ENCODE results near the gene CDKAL1.
"Not testable (repeated sequence)": the region's sequence is repeated elsewhere in the genome, so short reads cannot be mapped to it uniquely, and the experiment has no call there.

Gene CDKAL1

DNA sequence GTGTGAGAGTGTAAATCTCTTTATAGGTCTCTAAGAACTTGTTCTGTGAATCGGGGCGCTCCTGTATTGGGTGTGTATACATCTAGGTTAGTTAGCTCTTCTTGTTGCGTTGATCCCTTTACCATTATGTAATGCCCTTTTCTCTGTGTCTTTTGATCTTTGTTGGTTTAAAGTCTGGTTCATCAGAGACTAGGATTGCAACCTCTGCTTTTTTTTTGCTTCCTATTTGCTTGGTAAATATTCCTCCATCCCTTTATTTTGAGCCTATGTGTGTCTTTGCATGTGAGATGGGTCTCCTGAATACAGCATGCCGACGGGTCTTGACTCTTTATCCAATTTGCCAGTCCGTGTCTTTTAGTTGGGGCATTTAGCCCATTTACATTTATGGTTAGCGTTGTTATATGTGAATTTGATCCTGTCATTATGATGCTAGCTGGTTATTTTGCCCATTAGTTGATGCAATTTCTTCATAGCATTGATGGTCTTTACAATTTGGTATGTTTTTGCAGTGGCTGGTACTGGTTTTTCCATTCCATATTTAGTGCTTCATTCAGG lies 60.1 kb downstream of the CDKAL1 start:
- DNase-seq (ENCODE audit: low spot score) = not testable (repeated sequence)

DNA sequence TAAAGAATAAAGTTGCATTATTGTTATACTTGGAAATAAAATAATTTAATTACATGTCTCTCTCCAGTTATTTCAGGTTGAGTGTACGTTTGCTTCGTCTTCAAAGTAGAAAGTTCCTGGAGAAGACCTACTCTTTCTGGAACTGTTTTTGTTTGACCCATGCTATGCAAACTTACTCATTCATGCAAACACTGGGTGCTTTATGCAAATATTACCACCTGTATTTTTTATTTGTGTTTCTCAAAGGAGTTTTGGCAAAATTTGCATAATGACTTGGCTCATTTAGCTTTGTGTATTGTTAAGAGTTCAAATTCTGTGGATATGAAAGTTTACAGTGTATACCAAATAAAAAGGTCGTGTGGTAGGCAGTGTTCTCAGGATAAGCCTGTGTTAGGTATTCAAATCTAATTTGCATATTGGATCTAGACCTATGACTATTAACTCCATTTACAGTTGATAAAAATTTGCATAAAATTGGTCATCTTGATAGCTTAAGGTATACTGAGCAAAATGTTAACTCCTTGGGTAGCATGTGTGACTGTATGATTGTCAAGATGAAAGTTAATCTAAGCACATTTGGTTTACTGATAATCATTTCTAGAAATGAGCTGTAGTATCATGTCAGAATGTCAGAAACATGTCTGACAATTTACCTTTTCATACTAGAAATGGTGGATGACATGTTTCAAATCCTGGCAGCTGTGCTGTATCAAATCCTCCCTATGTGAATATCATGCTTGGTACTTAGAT lies 65.2 kb downstream of the CDKAL1 start:
- DNase-seq (ENCODE audit: low spot score) = peak; percentile 74

DNA sequence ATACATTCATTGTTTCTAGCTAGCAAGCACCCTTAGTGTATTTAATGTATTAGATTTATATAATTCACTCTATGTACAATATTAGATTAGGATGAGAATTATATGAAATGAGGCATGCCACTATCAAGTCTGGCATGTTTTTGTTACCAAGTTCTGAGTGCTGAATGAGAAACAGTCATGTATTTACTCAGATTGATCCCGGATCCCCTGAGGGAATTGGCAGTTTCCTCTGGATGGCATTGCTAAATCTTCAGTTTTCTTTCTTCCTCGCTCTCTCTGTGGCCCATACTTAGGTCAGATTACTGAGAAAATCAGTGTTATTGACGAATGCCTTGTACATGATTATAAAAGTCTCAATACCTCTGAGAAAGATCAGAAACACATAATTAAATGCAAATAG lies 66.6 kb downstream of the CDKAL1 start:
- no peak for DNase-seq (ENCODE audit: low spot score)

DNA sequence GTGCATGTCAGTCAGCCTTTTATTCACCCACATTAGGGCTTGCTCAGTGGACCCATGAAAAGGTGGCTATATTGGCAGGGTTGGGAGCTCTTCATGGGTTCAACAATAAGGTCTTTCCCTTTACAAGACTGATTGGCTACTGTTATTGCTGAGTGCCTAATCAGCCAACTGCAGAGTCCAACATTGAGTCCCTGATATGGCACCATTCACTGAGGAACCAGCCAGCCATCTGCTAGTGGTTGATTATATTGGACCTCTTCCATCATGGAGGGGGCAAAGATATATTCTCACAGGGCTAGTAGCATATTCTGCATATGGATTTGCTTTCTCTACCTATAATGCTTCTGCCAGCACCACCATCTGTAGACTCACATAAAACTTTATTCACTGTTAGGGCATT lies 69.9 kb downstream of the CDKAL1 start:
- DNase-seq (ENCODE audit: low spot score) = no peak

DNA sequence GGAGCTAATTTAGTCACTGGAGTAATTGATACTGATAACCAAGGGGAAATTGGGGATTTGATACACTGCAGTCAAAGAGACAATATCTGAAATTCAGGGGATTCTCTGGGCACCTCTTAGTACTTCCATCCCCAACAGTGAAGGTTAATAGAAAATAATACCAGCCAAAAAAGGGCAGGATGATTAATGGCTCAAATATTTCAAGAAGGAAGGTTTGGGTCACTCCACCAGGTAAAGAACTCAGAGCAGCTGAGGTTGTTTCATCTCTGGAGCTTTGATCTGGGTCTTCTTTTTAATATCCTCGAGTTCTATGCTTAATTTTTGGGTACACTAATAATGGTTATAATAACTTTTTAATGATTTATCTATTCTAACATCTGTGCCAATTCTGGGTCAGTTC lies 70.8 kb downstream of the CDKAL1 start:
- DNase-seq (ENCODE audit: low spot score) = no peak

DNA sequence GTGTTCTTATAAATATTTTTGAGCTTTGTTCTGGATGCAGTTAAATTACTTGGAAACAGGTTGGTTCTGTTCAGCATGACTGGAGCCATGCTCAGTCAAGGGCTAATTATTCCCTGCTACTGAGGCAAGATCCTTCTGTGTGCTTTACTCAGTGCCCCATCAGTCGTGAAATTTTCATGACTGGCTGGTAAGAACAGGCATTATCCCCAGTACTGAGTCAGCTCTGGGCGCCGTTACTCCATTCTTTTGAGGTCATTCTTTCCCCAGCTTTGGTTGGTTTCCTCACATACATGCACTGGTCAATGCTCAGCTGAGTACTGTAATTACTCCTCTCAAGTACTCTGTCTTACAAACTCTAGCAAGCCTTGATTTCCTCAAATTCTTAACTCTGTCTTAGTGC lies 71.3 kb downstream of the CDKAL1 start:
- no peak for DNase-seq (ENCODE audit: low spot score)

DNA sequence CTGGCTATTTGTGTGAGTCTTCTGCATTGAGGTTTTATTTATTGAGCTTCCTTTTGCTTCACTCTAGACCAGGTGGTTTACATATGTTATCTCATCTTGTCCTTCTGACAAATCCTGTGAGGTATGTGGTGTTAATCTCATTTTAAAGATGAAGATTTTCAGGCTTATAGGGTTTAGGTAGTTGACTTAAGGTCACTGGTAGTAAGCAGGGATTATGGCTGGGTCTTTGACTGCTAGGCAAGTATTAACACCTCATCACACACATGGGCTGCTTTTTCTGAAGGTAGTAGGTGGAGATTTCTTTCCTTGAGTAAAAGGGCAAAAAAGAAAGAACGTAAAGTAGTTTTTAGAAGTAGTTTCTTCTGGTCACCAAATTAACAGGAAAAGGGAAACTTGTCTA lies 72.6 kb downstream of the CDKAL1 start:
- DNase-seq (ENCODE audit: low spot score) = no peak

DNA sequence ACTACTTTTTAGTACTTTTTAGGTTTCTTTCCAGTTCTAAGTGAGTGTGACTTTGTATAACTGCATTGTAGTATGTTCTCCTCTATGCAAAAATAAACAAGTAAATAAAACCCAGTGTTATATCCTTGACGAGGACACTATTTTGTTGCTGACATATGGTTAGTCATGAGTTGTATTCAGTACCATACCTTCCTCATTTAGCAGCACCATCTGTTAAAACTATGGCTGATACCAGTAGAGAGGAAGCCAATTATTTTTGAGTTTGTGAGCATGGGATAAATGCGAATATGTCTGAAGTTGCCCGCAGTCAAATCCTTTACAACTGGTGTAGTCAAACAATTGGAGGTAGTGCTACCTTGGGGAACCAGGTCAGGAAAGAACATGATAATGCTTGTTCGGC lies 74.1 kb downstream of the CDKAL1 start:
- no peak for DNase-seq (ENCODE audit: low spot score)

DNA sequence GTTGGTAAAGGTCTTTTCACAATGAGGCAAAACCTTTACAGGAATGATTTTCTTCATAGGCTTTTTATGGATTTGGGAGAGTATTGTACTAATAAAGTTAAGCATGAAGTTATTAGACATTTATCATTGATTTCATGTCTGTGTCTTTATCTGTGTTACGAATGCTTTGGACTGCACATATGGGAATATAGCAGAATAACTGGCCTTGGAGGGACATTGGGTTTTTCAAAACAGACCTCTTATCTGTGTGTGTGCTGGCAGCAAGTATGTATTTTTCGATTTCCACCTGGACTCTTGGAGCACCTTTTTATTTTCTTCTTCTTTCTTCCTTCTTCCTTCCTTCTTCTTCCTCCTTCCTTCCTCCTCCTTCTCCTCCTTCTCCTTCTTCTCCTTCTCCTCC lies 74.6 kb downstream of the CDKAL1 start:
- DNase-seq (ENCODE audit: low spot score) = no peak

DNA sequence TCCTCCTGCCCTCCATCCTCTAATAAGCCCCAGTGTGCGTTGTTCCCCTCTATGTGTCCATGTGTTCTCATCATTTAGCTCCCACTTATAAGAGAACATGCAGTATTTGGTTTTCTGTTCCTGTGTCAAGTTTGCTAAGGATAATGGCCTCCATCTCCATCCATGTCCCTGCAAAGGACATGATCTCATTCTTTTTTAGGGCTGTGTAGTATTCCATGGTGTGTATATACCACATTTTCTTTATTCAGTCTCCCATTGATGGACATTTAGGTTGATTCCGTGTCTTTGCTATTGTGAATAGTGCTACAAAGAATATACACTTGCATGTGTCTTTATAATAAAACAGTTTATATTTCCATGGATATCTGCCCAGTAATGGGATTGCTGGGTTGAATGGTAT lies 75.7 kb downstream of the CDKAL1 start:
- DNase-seq (ENCODE audit: low spot score) = not testable (repeated sequence)

DNA sequence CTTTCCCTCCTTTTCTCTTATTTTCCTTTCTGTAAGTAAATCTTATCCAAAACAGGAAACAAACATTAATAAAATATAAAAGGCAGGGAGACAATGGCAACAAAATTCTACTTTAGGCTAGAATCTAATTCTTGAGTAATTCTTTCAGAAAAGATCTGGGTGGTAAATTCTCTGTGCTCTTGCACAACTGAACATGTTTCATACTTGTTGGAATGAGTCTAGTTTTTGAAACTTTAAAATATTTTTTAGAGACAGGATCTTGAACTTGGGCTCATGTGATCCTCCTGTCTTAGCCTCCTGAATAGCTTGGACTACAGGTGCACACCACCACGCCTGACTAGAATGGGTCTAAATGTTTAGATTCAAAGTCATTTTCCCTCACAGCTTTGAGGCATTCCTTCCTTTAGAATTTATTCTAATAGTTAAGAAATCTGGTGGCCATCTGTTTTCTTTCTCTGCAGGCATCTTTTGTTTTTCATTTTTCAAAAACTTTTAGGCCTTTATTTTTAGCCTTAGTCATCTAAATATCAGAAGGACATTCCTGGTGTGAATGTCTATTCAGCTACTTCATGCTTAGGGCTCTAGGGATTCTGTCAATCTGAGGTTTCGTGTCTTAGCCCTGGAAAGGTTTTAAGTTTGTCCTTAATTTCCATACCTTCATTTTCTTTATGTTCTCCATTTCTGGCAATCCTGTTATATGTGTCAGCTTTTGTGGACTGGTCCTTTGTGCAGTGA lies 76.5 kb downstream of the CDKAL1 start:
- no peak for DNase-seq (ENCODE audit: low spot score)

DNA sequence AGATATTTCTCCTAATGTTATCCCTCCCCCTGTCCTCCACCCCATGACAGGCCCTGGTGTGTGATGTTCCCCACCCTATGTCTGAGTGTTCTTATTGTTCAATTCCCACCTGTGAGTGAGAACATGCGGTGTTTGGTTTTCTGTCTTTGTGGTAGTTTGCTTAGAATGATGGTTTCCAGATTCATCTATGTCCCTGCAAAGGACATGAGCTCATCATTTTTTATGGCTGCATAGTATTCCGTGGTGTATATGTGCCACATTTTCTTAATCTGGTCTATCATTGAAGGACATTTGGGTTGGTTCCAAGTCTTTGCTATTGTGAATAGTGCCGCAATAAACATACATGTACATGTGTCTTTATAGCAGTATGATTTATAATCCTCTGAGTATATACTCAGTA lies 83.3 kb downstream of the CDKAL1 start:
- not testable (repeated sequence) for DNase-seq (ENCODE audit: low spot score)

DNA sequence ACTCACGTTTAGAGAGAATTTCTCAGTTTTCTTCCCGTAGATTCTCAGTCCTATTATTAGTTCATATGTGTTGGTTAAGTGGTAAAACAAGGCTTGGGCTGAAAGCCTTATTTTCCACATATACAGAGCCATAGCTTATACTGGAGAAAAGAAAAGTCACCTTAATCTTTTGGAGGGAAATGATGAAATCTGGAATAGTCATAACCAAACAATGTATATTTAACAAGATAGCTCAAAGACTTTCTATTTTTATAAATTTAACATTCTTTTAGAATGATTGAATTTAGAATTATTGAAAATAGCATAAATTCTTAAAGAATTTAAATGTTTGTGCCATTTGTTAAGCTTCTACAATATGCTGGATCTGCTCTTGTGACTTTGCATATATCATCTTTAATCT lies 85.8 kb downstream of the CDKAL1 start:
- DNase-seq (ENCODE audit: low spot score) = no peak

DNA sequence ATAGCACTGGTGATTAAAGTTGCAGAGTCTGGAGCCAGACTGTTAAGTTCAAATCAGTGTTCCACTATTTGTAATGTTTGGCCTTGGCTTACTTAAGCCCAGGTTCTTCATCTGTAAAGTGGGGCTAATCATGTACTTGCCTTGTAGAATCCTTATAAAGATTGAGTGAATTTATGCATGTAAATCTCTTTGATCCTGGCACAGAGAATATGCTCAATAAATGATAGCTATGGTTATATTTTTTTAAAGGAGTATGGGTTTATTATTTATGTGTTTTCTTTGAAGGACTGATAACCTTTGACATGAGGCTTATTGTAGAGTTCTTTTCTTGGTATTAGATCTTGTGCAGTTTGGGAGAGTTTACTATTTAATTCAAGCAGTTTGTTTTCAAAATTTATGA lies 89.5 kb downstream of the CDKAL1 start:
- no peak for DNase-seq (ENCODE audit: low spot score)

DNA sequence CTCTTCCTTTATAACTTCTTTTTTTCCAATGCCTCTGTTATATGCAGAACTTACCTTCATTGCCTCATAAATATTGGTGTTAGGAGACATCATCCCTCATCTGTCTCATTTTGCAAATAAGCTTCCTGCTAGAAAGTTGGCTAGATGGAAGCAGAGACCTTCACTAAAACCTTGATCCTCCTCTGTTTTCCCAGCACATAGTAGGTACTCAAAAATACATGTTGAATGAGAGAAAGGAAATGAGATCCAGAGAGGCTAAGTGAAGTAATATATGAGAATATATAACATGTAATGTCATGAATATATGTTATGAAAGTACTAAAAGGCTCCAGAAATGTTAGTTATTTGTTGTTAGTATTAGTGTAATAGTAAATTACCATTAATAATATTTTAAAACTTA lies 91.9 kb downstream of the CDKAL1 start:
- no peak for DNase-seq (ENCODE audit: low spot score)

DNA sequence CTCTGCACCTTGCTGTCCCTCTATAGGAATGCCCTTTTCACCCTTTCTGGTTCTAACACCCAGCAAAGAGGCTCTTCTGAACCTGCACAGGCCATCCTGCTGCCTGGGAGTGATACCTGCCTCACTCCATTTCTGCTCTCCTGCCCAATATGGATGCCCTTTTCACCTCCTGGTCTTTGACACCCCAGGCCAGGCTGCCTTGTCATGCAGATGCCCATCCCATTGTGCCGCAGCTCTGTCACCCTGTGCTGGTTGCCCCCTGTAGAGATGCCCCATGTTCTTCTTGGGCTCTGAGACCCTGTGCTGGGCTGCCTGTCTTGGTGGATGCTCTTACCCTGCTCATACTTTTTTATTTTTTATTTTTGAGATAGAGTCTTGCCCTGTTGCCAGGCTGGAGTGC lies 95.3 kb downstream of the CDKAL1 start:
- no peak for DNase-seq (ENCODE audit: low spot score)

DNA sequence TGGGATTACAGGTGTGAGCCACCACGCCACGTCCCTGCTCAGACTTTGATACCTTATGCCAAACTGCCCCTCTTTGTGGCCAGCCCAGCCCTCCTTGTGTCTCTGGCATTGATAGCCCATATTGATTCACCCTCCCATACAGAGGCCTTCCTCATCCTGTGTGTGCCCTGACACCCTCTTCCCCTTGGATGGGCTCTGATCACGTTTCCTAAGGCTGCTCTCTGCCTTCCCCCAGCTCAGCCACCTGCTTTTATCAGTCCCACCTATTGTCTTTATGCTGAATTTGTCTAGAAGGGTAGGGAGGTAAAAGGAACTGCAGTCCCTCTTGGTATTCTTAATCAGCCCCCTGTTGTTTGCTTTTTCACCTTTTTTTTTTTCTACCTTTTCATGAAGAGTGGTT lies 95.9 kb downstream of the CDKAL1 start:
- no peak for DNase-seq (ENCODE audit: low spot score)

DNA sequence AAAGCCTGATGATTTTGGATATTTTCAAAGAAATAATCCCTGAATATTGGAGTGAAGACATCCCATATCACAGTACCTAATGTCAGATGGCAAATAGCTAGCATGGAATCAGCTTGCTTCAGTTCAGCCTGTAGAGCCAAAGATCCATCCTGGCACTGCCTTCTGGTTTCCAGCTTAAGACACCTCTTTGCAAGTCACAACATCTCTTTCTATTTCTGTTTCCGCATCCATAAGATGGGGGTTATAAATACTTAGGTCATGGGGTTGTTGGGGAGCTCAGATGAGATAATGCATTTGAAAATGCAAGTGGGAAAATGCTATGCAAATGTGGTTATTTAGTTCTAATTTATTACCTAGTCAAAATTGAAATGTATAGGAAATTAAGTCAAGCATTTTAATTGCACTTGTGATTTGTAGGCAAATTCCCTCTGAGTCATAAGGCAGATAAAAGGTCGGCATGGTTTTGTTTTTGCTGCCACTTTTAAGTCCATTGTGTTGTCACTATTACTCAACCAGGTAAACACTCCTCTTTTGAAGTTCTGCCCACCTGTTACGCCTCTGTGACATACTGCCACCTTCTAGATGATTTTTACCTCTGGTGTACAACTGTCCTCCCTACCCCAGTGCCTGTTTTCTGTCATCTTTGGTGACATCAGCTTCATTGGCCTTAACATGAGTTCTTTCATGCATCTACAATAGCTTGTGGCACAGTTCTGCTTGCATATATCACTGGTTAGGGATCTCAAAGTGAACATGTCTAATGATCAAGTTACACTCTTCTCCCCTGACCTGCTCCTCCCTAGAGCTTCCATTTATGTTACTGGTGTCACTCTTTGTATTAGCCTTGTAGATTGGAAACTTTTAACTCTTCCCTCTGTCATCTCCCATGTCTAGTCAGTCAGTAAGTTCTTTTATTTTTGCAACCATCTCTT lies 96.6 kb downstream of the CDKAL1 start:
- DNase-seq (ENCODE audit: low spot score) = peak; percentile 22

DNA sequence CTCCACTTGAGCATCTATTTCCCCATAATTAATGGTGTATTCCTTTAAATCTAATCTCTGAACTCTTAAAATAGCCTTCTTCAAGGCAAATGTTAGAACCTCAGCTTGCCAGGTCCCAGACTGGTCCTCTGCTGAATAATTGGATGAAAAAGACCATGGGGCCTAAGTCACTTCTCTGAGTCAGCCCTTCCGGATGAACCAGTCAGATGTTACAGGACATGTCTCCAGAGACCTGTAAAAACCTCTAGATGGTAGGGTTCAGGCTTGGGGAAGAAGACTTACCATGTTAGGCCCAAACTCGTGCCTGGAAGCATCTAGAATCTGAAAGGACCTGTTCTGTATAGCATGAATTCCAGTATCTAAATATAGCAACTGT lies 97.3 kb downstream of the CDKAL1 start:
- DNase-seq (ENCODE audit: low spot score) = no peak

DNA sequence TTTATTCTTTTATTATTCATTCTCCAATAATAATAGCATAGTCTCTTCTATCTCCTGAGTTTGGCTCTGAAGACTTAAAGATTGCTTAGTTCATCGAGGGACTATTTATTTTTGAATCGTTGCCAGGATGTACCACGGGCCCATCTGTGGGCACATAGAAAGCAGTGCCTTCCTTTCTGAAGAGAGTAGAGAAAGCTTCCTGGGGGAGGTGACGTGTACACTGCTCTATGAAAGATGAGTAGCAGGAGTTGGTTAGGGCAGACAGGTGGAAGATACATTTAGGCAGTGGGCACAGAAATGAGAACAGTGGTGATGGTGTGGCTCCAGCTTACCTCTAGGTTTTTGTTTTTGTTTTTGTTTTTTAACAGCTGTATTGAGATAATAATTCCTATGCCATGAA lies 98.4 kb downstream of the CDKAL1 start:
- peak; percentile 4 for DNase-seq (ENCODE audit: low spot score)

DNA sequence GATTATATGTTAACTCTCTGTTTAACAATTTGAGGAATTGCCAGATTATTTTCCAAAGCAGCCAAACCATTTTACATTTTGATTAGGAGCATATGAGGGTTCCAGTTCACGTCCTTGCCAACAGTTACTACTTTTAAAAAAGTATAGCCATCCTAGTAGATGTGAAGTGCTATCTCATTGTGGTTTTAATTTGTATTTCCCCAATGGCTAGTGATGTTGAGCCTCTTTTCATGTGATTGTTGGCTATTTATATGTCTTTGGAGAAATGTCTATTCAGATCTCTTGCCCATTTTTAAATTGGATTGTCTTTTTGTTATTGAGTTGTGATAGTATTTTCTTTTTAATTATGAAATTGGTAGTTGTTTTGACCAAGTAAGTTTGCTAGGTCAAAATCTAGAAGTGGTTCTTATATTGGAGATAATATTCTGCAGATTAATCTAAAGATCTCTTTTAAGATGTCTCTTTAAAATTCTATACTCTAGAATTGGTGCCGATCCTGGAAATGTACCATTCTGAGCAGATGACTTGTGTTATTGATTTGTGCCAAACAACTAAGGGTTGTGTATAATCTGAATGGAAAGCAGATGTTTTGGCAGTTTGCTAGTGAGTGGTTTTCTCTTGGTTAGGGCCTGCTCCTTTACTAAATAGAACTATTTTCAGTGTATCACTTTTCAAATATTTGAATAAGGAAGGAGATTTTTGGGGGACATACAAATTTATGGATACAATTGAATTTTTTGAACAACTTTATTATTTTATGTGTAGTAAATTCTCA lies 99.5 kb downstream of the CDKAL1 start:
- no peak for DNase-seq (ENCODE audit: low spot score)

DNA sequence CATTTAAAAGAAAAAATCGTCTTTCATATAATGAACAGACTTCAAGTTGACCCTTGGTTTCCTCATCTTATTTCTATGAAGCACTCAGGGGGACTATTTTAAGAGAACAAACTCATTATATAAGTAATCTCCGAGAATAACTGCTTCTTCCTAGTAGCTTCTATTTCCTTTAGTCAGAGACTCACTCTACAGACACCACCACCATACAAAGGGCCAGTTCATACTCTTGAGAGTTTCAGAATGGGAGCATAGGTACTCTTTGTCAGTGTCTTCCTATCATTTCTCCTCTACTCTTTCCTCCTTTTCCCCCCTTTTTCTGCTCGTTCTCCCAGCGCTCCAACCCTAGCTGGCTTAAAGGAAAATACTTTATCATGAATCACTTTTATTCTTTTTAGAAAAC lies 104.9 kb downstream of the CDKAL1 start:
- DNase-seq (ENCODE audit: low spot score) = no peak

Data from activated CD4-positive, alpha-beta T cell treated with anti-CD3 and anti-CD28 coated beads, Interleukin-2, Interleukin-4, amounts not matched to agents 100 ng/mL and 50 ng/mL, durations not matched to agents 16 hours and 8 hours (primary cell).